Smooth muscle cell (in vitro differentiated cells): ENCODE results near the gene PARP3. TPM values are rescaled to one million over a fixed set of nuclear protein-coding genes. Genes with fewer than 3 reads are reported as not detected.

Experiments used
- DNase-seq: peaks from one replicate; lab custom pipeline; 2025; ENCODE audit not compliant: unreplicated experiment; lab: John Stamatoyannopoulos, UW
- H2AFZ ChIP-seq: fragments of 200-600 bp; sonication (generic); 2 replicates; pipeline ENCODE4 v1.6.0; 2016; ENCODE audit warnings: antibody characterized with exemption, low read depth, mild to moderate bottlenecking
- H3F3A ChIP-seq: fragments of 200-600 bp; sonication (generic); 2 replicates; pipeline ENCODE4 v1.6.0; 2017; ENCODE audit warnings: antibody characterized with exemption, low read depth
- H3K27ac ChIP-seq: fragments of 200-600 bp; sonication (generic); 2 replicates; pipeline ENCODE4 v1.5.1; 2016; ENCODE audit warnings: low read depth, mild to moderate bottlenecking
- H3K27me3 ChIP-seq: fragments of 200-600 bp; sonication (generic); 2 replicates; pipeline ENCODE4 v1.6.1; 2016; ENCODE audit warnings: low read depth, mild to moderate bottlenecking
- H3K36me3 ChIP-seq: fragments of 200-600 bp; sonication (generic); 2 replicates; pipeline ENCODE4 v1.5.1; 2016; ENCODE audit warnings: low read depth
- H3K4me1 ChIP-seq: fragments of 200-600 bp; sonication (generic); 2 replicates; pipeline ENCODE4 v1.5.1; 2016; ENCODE audit warnings: low read depth
- H3K4me2 ChIP-seq: fragments of 200-600 bp; sonication (generic); 2 replicates; pipeline ENCODE4 v1.6.0; 2016; ENCODE audit warnings: mild to moderate bottlenecking
- H3K4me3 ChIP-seq: fragments of 200-600 bp; sonication (generic); 2 replicates; pipeline ENCODE4 v1.5.1; 2016; ENCODE audit warnings: mild to moderate bottlenecking
- H3K79me2 ChIP-seq: fragments of 200-600 bp; sonication (generic); 2 replicates; pipeline ENCODE4 v1.6.0; 2016; ENCODE audit warnings: low read depth, mild to moderate bottlenecking
- H3K9ac ChIP-seq: fragments of 200-600 bp; sonication (generic); 2 replicates; pipeline ENCODE4 v1.6.0; 2016; ENCODE audit warnings: low read depth
- H3K9me3 ChIP-seq: fragments of 200-600 bp; sonication (generic); replicated peaks from 2 replicates; pipeline ENCODE4 v1.5.1; 2016; ENCODE audit warnings: low read depth
- H4K20me1 ChIP-seq: fragments of 200-600 bp; sonication (generic); 2 replicates; pipeline ENCODE4 v1.6.0; 2016; ENCODE audit warnings: low read depth
- WGBS: methylation state at CpG from one replicate; pipeline ENCODE4 v1.1.7; 2016; ENCODE audit warnings: low lambda C conversion rate; 5-methylcytosine and 5-hydroxymethylcytosine counted together
- polyA plus RNA-seq: library from polyadenylated mRNA; unstranded; fragments of >200 nt; fragmentation: Nextera tagmentation; extraction: Ambion mirVana; gene quantifications from 2 replicates; pipeline ENCODE4 v1.2.1, GENCODE V29; 2016
- total RNA-seq: library from RNA; depleted of rRNA; stranded (reverse); fragments of >200 nt; gene quantifications from 2 replicates; pipeline ENCODE4 v1.2.3, GENCODE V29; 2014
- TF ChIP-seq, protein P1 (sequence below): fragments of 200-600 bp; sonication (generic); IDR thresholded peaks from 2 replicates; pipeline ENCODE4 v1.5.1; 2017; ENCODE audit warnings: borderline replicate concordance, mild to moderate bottlenecking, antibody characterized with exemption; ENCODE audit not compliant: insufficient read depth, poor library complexity, severe bottlenecking

Gene PARP3
- total and polyA plus RNA-seq, 2 experiments from 2014 or later: 7.2 to 10.5 TPM

DNA sequence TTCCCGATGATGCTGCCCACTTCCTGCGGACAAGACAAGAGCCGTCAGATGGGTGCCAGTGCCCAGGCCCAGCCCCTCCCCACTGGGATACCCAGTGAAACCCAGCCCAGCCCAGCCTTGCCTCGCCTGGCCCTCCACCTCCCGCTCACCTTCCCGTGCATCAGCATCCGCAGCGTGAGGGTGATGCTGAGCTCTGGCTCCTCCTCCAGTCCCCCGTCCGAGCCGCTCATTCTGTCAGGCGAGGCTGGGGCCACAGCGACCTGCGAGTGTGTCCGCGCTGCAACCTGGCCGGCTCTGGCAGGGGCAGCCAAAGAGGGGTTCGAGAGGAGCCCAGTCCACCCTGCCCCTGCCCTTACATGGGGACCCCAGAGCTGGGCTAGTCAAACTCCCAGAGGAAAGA lies 18.8 kb downstream of the PARP3 start:
- peaks cover 35% of the 10 kb centered on the region for H3K4me1 ChIP-seq
- DNase-seq: no peak
- H3K27ac ChIP-seq: no peak overlapping the region
- H3K27me3 ChIP-seq: no peaks in the 10 kb centered on the region
- H3K9me3 ChIP-seq: no peaks in the 10 kb centered on the region
- WGBS: 97% methylated on average over 18 of the region's 18 CpGs
- no peak overlapping the region for H2AFZ ChIP-seq
- TF ChIP-seq, protein P1, sequence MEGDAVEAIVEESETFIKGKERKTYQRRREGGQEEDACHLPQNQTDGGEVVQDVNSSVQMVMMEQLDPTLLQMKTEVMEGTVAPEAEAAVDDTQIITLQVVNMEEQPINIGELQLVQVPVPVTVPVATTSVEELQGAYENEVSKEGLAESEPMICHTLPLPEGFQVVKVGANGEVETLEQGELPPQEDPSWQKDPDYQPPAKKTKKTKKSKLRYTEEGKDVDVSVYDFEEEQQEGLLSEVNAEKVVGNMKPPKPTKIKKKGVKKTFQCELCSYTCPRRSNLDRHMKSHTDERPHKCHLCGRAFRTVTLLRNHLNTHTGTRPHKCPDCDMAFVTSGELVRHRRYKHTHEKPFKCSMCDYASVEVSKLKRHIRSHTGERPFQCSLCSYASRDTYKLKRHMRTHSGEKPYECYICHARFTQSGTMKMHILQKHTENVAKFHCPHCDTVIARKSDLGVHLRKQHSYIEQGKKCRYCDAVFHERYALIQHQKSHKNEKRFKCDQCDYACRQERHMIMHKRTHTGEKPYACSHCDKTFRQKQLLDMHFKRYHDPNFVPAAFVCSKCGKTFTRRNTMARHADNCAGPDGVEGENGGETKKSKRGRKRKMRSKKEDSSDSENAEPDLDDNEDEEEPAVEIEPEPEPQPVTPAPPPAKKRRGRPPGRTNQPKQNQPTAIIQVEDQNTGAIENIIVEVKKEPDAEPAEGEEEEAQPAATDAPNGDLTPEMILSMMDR: no peak
- no peaks in the 10 kb centered on the region for H3F3A ChIP-seq
- no peak overlapping the region for H3K4me3 ChIP-seq
- peaks cover 50% of the 10 kb centered on the region for H4K20me1 ChIP-seq
- H3K9ac ChIP-seq: no peak overlapping the region
- H3K4me2 ChIP-seq: no peak overlapping the region
- peaks cover 25% of the 10 kb centered on the region for H3K79me2 ChIP-seq
- H3K36me3 ChIP-seq: no peaks in the 10 kb centered on the region

DNA sequence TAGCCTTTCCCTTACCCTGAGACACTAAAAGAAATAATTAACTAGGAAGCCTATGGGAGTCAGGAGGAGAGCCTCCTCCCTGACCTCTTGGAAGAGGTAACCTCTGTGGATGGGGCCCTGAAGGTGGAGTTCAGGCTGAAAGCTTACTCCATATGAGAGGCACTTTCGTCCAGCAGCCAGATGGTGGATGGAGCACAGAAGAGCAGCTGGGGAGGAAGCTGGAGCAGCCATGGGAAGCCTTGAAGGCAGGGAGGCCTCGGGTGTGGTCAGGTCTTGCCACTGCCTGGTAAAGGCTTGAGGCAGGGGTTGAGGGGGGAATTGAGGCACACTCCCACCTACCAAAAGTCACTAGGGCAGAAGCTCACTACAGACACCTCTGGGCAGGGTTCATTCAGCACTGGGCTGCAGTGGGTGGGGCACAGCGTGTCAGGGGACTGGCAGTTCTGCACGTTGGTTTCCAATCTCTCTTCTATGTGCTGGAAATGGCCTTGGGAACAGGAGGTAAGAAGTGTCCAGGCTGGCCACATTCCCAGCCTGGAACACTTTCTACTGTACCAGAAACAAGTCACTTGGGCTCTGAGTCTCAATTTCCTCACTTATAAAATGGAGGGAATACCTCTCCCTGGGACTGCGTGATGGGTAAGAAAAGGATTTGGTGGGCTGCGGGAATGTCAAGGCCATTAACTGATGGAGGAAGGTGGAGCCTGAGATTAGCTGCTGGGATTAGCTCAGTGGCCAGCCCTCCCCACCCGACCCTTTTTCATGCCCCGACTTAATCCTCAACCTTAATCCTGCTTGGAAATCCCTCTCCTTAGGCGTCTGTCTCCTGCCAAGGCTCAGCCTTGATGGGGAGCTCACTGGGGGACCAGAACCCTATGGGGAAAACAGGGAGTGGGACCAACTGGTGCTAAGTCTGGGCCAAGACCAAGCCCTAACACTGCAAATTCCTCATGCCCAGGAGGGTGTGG lies 19.7 kb downstream of the PARP3 start:
- H3K79me2 ChIP-seq: peaks cover 34% of the 10 kb centered on the region
- no peaks in the 10 kb centered on the region for H3K27me3 ChIP-seq
- H3K9ac ChIP-seq: no peak overlapping the region
- H3K4me1 ChIP-seq: peaks cover 38% of the 10 kb centered on the region
- H2AFZ ChIP-seq: no peak overlapping the region
- peaks cover 45% of the 10 kb centered on the region for H4K20me1 ChIP-seq
- no peak for DNase-seq
- H3F3A ChIP-seq: no peaks in the 10 kb centered on the region
- H3K36me3 ChIP-seq: no peaks in the 10 kb centered on the region
- no peak overlapping the region for H3K4me3 ChIP-seq
- H3K9me3 ChIP-seq: no peaks in the 10 kb centered on the region
- H3K27ac ChIP-seq: no peak overlapping the region
- WGBS: 63% methylated on average over 9 of the region's 9 CpGs
- TF ChIP-seq, protein P1: no peak
- H3K4me2 ChIP-seq: no peak overlapping the region

DNA sequence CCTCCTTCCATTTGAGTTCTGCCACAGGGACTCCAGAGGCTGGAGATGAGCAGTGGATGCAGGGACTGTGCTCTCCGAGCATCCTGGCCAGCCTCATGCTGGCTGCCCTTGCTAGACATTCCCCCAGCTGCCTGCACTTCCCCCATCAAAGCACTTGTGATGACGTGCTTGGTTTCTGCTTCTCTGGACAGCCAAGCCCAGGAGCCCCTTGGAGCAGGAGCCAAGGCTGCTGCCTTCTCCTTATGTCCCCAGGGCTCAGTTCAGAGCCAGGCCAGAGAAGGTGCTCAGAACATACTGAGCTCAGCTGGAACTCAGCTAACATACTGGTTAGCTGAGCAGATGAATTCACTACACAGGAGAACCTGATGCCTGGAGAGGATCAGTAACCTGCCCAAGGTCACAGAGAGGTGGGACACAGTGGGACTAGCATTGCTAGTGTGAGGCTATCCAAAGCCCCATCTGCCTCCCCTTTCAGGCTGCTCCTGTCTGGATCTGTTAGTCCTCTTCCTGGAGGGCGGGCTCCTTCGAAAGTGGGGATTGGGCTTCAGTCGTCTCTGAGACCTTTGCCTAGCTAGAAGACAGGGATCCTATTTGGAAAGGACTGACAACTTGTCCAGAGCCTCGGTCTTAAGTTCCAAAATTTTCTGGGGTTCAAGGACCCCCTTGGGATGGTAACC lies 20.8 kb downstream of the PARP3 start:
- peaks cover 39% of the 10 kb centered on the region for H3K4me1 ChIP-seq
- no peaks in the 10 kb centered on the region for H3K9me3 ChIP-seq
- no peak overlapping the region for H2AFZ ChIP-seq
- TF ChIP-seq, protein P1: no peak
- H3K27ac ChIP-seq: no peak overlapping the region
- H3F3A ChIP-seq: peaks cover 2% of the 10 kb centered on the region
- WGBS: 83% methylated on average over 6 of the region's 6 CpGs
- no peak for DNase-seq
- H3K27me3 ChIP-seq: no peaks in the 10 kb centered on the region
- H3K36me3 ChIP-seq: no peaks in the 10 kb centered on the region
- peaks cover 41% of the 10 kb centered on the region for H4K20me1 ChIP-seq
- H3K79me2 ChIP-seq: peaks cover 36% of the 10 kb centered on the region
- H3K4me2 ChIP-seq: no peak overlapping the region
- H3K4me3 ChIP-seq: no peak overlapping the region
- no peak overlapping the region for H3K9ac ChIP-seq
